Prostate gland (tissue), 2 donors: Measurements from ENCODE around the gene OCIAD2.

Experiments
- POLR2A ChIP-seq: fragments of 450-650 bp; IDR thresholded peaks from one replicate; pipeline ENCODE4 v1.6.1; 2016; ENCODE audit warnings: antibody characterized with exemption, mild to moderate bottlenecking
- POLR2AphosphoS5 ChIP-seq: sonication (generic); formaldehyde crosslinking; IDR thresholded peaks from one replicate; pipeline ENCODE4 v1.6.1; 2017; ENCODE audit warnings: antibody characterized with exemption
- TF ChIP-seq, protein P1 (sequence below), 4 experiments: fragments of 200-600 bp in 2 of 4; fragments of 450-650 bp in 2 of 4; sonication (generic) in 2 of 4; IDR thresholded peaks; 1 replicate in 3 of 4; 2 replicates in 1 of 4; pipeline ENCODE4 v1.5.1; 2016 to 2019; ENCODE audit warnings: antibody characterized with exemption in 4 of 4, mild to moderate bottlenecking in 2 of 4, moderate library complexity in 2 of 4

DNA sequence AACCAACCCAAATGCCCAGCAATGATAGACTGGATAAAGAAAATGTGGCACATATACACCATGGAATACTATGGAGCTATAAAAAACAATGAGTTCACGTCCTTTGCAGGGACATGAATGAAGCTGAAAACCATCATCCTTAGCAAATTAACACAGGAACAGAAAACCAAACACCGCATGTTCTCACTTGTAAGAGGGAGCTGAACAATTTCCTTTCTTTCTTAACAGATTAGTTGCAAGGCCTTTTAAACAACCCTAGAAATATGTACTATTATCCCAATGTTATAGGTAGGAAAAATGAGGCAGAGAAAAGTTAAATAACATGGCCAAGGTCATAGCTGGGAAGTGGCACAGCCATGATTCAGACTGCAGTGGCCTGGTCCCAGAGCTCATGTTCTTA is 5.8 kb upstream of the OCIAD2 start:
- TF ChIP-seq, protein P1, sequence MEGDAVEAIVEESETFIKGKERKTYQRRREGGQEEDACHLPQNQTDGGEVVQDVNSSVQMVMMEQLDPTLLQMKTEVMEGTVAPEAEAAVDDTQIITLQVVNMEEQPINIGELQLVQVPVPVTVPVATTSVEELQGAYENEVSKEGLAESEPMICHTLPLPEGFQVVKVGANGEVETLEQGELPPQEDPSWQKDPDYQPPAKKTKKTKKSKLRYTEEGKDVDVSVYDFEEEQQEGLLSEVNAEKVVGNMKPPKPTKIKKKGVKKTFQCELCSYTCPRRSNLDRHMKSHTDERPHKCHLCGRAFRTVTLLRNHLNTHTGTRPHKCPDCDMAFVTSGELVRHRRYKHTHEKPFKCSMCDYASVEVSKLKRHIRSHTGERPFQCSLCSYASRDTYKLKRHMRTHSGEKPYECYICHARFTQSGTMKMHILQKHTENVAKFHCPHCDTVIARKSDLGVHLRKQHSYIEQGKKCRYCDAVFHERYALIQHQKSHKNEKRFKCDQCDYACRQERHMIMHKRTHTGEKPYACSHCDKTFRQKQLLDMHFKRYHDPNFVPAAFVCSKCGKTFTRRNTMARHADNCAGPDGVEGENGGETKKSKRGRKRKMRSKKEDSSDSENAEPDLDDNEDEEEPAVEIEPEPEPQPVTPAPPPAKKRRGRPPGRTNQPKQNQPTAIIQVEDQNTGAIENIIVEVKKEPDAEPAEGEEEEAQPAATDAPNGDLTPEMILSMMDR (IDR thresholded peaks at IDR 0.05) = no peak
- no peak for TF ChIP-seq POLR2AphosphoS5
- no peak for TF ChIP-seq POLR2A
